ENCODE data around the gene WWC2. TPM values are rescaled to one million over a fixed set of nuclear protein-coding genes. Genes with fewer than 3 reads are reported as not detected.

Gene WWC2
- polyA plus RNA-seq, 2 of the 4 experiments (the other 2 are of a cell fraction), result 14.9 to 26.9 TPM

- CTCF ChIA-PET, result interaction anchor here (0.7 to 1.6 kb wide), 2 partner anchors 428 to 547 kb away, joined by 3 read pairs; no protein-coding TSS in a partner anchor
- Histone ChIP-seq H3K4me2 (no peak overlapping the region), H3K4me1 (no peaks in the 10 kb centered on the region), H3K9me3 (no peaks in the 10 kb centered on the region), H3K4me3 (no peak overlapping the region), H3K27ac (no peak overlapping the region)
- DNase-seq (ENCODE audit: low read depth in 1 of 2, low spot score in 1 of 2), result no peak
- 78% methylated on average over 11 of the region's 16 CpGs for WGBS (ENCODE audit: missing lambda C conversion rate)
- FAIRE-seq, result no peak
- POLR2A ChIA-PET, result no interaction called here
- ATAC-seq, result no peak
- TF ChIP-seq RAD21 (conservative IDR thresholded peaks at IDR 0.05 in 1 of 2, IDR thresholded peaks at IDR 0.05 in 1 of 2), result no peak
- TF ChIP-seq HOXB13 (CRISPR knock-in tag; IDR thresholded peaks at IDR 0.05; ENCODE audit: low read depth), result no peak
- no peak for TF ChIP-seq ESRRA (IDR thresholded peaks at IDR 0.05; ENCODE audit: borderline replicate concordance, low read length)
- no peak for TF ChIP-seq KDM5A (IDR thresholded peaks at IDR 0.05)
- TF ChIP-seq RARB (CRISPR knock-in tag; IDR thresholded peaks at IDR 0.05), result no peak
- TF ChIP-seq CHD2 (IDR thresholded peaks at IDR 0.05; ENCODE audit: low read length, partially characterized antibody), result no peak
- no peak for TF ChIP-seq FOXS1 (CRISPR knock-in tag; IDR thresholded peaks at IDR 0.05)
- TF ChIP-seq RFX5 (IDR thresholded peaks at IDR 0.05), result no peak
- TF ChIP-seq HDAC2 (IDR thresholded peaks at IDR 0.05), result no peak
- TF ChIP-seq RNF2 (IDR thresholded peaks at IDR 0.05; ENCODE audit: borderline replicate concordance, low read depth), result no peak
- TF ChIP-seq ZC3H11A (IDR thresholded peaks at IDR 0.05), result no peak
- no peak for TF ChIP-seq CBX8 (IDR thresholded peaks at IDR 0.05)
- TF ChIP-seq EHF (CRISPR knock-in tag; IDR thresholded peaks at IDR 0.05), result no peak
- TF ChIP-seq MYC (IDR thresholded peaks at IDR 0.05; ENCODE audit: borderline replicate concordance, low read length), result no peak
- no peak for TF ChIP-seq HOXA7 (CRISPR knock-in tag; IDR thresholded peaks at IDR 0.05)
- no peak for TF ChIP-seq SREBF2 (IDR thresholded peaks at IDR 0.05)
- TF ChIP-seq SMC3 (IDR thresholded peaks at IDR 0.05), result no peak
- TF ChIP-seq NFE2L2 (conservative IDR thresholded peaks at IDR 0.05; ENCODE audit: low read length), result no peak
- no peak for TF ChIP-seq REST (IDR thresholded peaks at IDR 0.05)
These were observed 267.3 kb downstream of the WWC2 start for GRCh38 chr4:183366206-183366835.

DNA sequence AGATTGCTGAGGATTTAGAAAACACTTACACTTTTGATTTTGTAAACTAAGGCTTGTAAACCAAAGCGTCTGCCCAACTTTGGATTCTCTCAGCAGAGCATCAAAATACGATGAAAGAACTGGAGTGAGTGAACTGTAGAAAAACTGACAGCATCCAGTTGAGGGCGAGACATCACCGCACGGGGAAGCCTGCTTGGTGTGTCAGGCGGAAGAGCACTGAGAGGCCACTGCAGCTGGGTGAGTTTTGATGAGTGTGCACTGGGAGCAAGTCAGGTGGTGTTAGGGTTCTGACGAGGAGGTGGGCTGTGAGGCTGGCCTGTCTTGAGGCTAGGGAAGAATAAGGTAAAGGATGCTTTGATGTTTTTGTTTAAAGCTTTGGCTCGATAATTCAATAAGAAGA is 270.0 kb downstream of the WWC2 start:
- TF ChIP-seq NFE2L2 (conservative IDR thresholded peaks at IDR 0.05; ENCODE audit: low read length) (no peak), TP53 (CRISPR knock-in tag; IDR thresholded peaks at IDR 0.05) (no peak)
- TF ChIP-seq, protein P1, sequence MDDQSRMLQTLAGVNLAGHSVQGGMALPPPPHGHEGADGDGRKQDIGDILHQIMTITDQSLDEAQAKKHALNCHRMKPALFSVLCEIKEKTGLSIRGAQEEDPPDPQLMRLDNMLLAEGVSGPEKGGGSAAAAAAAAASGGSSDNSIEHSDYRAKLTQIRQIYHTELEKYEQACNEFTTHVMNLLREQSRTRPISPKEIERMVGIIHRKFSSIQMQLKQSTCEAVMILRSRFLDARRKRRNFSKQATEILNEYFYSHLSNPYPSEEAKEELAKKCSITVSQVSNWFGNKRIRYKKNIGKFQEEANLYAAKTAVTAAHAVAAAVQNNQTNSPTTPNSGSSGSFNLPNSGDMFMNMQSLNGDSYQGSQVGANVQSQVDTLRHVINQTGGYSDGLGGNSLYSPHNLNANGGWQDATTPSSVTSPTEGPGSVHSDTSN (IDR thresholded peaks at IDR 0.05), result no peak
- no peak for ATAC-seq
- ChIA-PET POLR2A (no interaction called here), CTCF (interaction anchor here (1.1 kb wide), 1 partner anchor 16 kb away, joined by 3 read pairs; no protein-coding TSS in a partner anchor)
- H3K4me2 ChIP-seq, result no peak overlapping the region
- no peaks in the 10 kb centered on the region for H3K4me1 ChIP-seq
- 75% methylated on average over 8 of the region's 8 CpGs for WGBS (ENCODE audit: missing lambda C conversion rate)
- FAIRE-seq, result no peak
- H3K4me3 ChIP-seq, result no peak overlapping the region
- DNase-seq (ENCODE audit: low read depth in 1 of 2, low spot score in 1 of 2), result no peak
- H3K9me3 ChIP-seq, result no peaks in the 10 kb centered on the region; the same call in 2 of the 3 replicates
- H3K27ac ChIP-seq, result no peak overlapping the region

Other genes starting within 250 kb of the WWC2 start
- gene DCTD, start 181.9 kb upstream of the WWC2 start, polyA plus RNA-seq (2011; rRNA removed), result 112 TPM in 2 replicates
- gene DCTD, start 181.9 kb upstream of the WWC2 start, polyA plus RNA-seq (2017; fragmentation: RNase III; extraction: RNeasy Plus Mini Kit Qiagen cat#74134 plus additional on column Dnase treatment), result 74.4 to 77.2 TPM (median 76.9 TPM) in 3 replicates
- not detected in 2 replicates for gene CLDN22, start 221.0 kb downstream of the WWC2 start, polyA plus RNA-seq (2011; rRNA removed)
- gene CLDN22, start 221.0 kb downstream of the WWC2 start, polyA plus RNA-seq (2017; fragmentation: RNase III; extraction: RNeasy Plus Mini Kit Qiagen cat#74134 plus additional on column Dnase treatment), result not detected in 3 replicates
- not detected in 2 replicates for gene CLDN24, start 223.2 kb downstream of the WWC2 start, polyA plus RNA-seq (2011; rRNA removed)
- not detected in 3 replicates for gene CLDN24, start 223.2 kb downstream of the WWC2 start, polyA plus RNA-seq (2017; fragmentation: RNase III; extraction: RNeasy Plus Mini Kit Qiagen cat#74134 plus additional on column Dnase treatment)

Measured in A549 (cell line).